Hepatocyte (in vitro differentiated cells): ENCODE data around the gene ANKRD12.

Experiments used
- CTCF ChIP-seq: fragments of 200-600 bp; sonication (generic); IDR thresholded peaks from 2 replicates; pipeline ENCODE4 v1.5.1; 2016; ENCODE audit warnings: antibody characterized with exemption, mild to moderate bottlenecking; ENCODE audit not compliant: poor library complexity
- EZH2 ChIP-seq: fragments of 200-600 bp; sonication (generic); IDR thresholded peaks from 2 replicates; pipeline ENCODE4 v1.6.1; 2016; ENCODE audit warnings: antibody characterized with exemption, mild to moderate bottlenecking, borderline replicate concordance
- EZH2phosphoT487 ChIP-seq: fragments of 200-600 bp; sonication (generic); IDR thresholded peaks from one replicate; pipeline ENCODE4 v1.6.1; 2018; ENCODE audit warnings: antibody characterized with exemption, mild to moderate bottlenecking, low read depth, moderate library complexity; ENCODE audit not compliant: unreplicated experiment, severe bottlenecking

- no peak for TF ChIP-seq CTCF
- TF ChIP-seq EZH2: no peak
- TF ChIP-seq EZH2phosphoT487: no peak
These were observed 155.5 kb downstream of the ANKRD12 start for GRCh38 chr18:9292047-9292446.
